H1 (cell line): ENCODE results near the gene PITPNC1. TPM values are rescaled to one million over a fixed set of nuclear protein-coding genes. Genes with fewer than 3 reads are reported as not detected.

Experiments used
- CTCF ChIA-PET: fragments of 300-600 bp; sonication (Branson Sonifier 250); formaldehyde crosslinking; loops from one replicate; lab custom pipeline; 2021; ENCODE audit not compliant: partially characterized antibody; lab: Charles Lee
- POLR2A ChIA-PET: fragments of 300-600 bp; sonication (Branson Sonifier 250); formaldehyde crosslinking; loops from one replicate; lab custom pipeline; 2021; ENCODE audit warnings: inconsistent platforms; ENCODE audit not compliant: partially characterized antibody; lab: Charles Lee
- DNase-seq, 2 experiments: peaks; one replicate each; pipeline versions ENCODE4 v3.0.0 to v3.0.0-alpha.2; 2010 to 2022; ENCODE audit warnings: low spot score in 2 of 2, low read depth in 1 of 2, mixed read lengths in 1 of 2
- FAIRE-seq: peaks from 2 replicates; lab custom pipeline; 2011; peaks lifted over from hg19 to GRCh38; lab: Jason Lieb, UNC
- H2AFZ ChIP-seq: 2 replicates; pipeline ENCODE4 v1.8.1; 2012; ENCODE audit warnings: low read length, inconsistent platforms
- H2AK5ac ChIP-seq: 2 replicates; pipeline ENCODE4 v1.6.1; 2013; ENCODE audit warnings: low read depth, low read length
- H2BK120ac ChIP-seq: replicated peaks from 2 replicates; pipeline ENCODE3; 2013; ENCODE audit warnings: low read depth, low read length, inconsistent platforms
- H2BK12ac ChIP-seq: 2 replicates; pipeline ENCODE4 v1.6.1; 2013; ENCODE audit warnings: low read depth, low read length
- H2BK15ac ChIP-seq: 2 replicates; pipeline ENCODE4 v1.6.1; 2013; ENCODE audit warnings: low read length
- H2BK20ac ChIP-seq: 2 replicates; pipeline ENCODE4 v1.6.1; 2013; ENCODE audit warnings: low read length
- H2BK5ac ChIP-seq: 2 replicates; pipeline ENCODE4 v1.6.1; 2013; ENCODE audit warnings: low read depth, low read length
- H3K14ac ChIP-seq: 2 replicates; pipeline ENCODE4 v1.6.1; 2013; ENCODE audit warnings: inconsistent platforms; ENCODE audit not compliant: insufficient read length
- H3K18ac ChIP-seq: 2 replicates; pipeline ENCODE4 v1.6.1; 2013; ENCODE audit warnings: low read length; ENCODE audit errors: extremely low read depth
- H3K23ac ChIP-seq: 2 replicates; pipeline ENCODE4 v1.6.1; 2013; ENCODE audit warnings: inconsistent platforms; ENCODE audit not compliant: insufficient read length
- H3K23me2 ChIP-seq: 2 replicates; pipeline ENCODE4 v1.6.1; 2013; ENCODE audit warnings: low read depth, low read length
- H3K27ac ChIP-seq: 2 replicates; pipeline ENCODE4 v1.6.1; 2011; ENCODE audit warnings: low read depth, low read length, inconsistent platforms
- H3K27me3 ChIP-seq, 4 experiments: replicated peaks in 1 of 4; 1 replicate in 1 of 4; 2 replicates in 3 of 4; pipeline versions ENCODE4 v1.6.1 to v1.8.1; 2011 to 2013; ENCODE audit warnings: low read length in 3 of 4, mild to moderate bottlenecking in 3 of 4, inconsistent platforms in 2 of 4, mixed read lengths in 2 of 4, moderate library complexity in 1 of 4; ENCODE audit not compliant: control insufficient read depth in 3 of 4, insufficient read depth in 3 of 4; ENCODE audit errors: extremely low read depth in 1 of 4
- H3K36me3 ChIP-seq, 4 experiments: 2 replicates each; pipeline versions ENCODE4 v1.6.1 to v1.8.1; 2011 to 2013; ENCODE audit warnings: mild to moderate bottlenecking in 4 of 4, low read length in 3 of 4, moderate library complexity in 2 of 4, control low read depth in 1 of 4, inconsistent platforms in 1 of 4; ENCODE audit not compliant: insufficient read depth in 4 of 4, control insufficient read depth in 2 of 4
- H3K4ac ChIP-seq: replicated peaks from 2 replicates; pipeline ENCODE3; 2013; ENCODE audit warnings: low read length, low read depth, mixed read lengths, inconsistent platforms; ENCODE audit not compliant: insufficient read length
- H3K4me1 ChIP-seq, 4 experiments: replicated peaks in 1 of 4; 1 replicate in 1 of 4; 2 replicates in 3 of 4; pipeline versions ENCODE4 v1.6.1 to v1.8.1; 2011 to 2013; ENCODE audit warnings: low read length in 3 of 4, inconsistent platforms in 2 of 4, mixed read lengths in 1 of 4; ENCODE audit not compliant: insufficient read depth in 4 of 4, control insufficient read depth in 3 of 4
- H3K4me2 ChIP-seq, 2 experiments: 2 replicates each; pipeline versions ENCODE4 v1.6.1 to v1.8.1; 2011 to 2013; ENCODE audit warnings: low read depth in 2 of 2, low read length in 2 of 2, control low read depth in 1 of 2, inconsistent platforms in 1 of 2, mild to moderate bottlenecking in 1 of 2; ENCODE audit not compliant: insufficient read depth in 1 of 2
- H3K4me3 ChIP-seq, 4 experiments: fragments of 200-600, 300-600 bp in 1 of 4; sonication (generic), shearing (Covaris generic), sonication (Bioruptor Twin) in 1 of 4; 2 replicates each; pipeline versions ENCODE4 v1.5.1 to v1.8.1; 2011 to 2016; ENCODE audit warnings: low read length in 4 of 4, low read depth in 3 of 4, control low read depth in 2 of 4, inconsistent platforms in 2 of 4, mild to moderate bottlenecking in 2 of 4, mixed read lengths in 1 of 4, moderate library complexity in 1 of 4; ENCODE audit not compliant: insufficient read depth in 2 of 4; ENCODE audit errors: extremely low read depth in 1 of 4
- H3K56ac ChIP-seq: replicated peaks from 2 replicates; pipeline ENCODE3; 2013; ENCODE audit warnings: low read depth, mild to moderate bottlenecking, mixed read lengths, low read length, inconsistent platforms; ENCODE audit not compliant: insufficient read length
- H3K79me1 ChIP-seq: 2 replicates; pipeline ENCODE4 v1.6.1; 2013; ENCODE audit warnings: low read depth, low read length, control low read depth
- H3K79me2 ChIP-seq, 2 experiments: 2 replicates each; pipeline versions ENCODE4 v1.6.1 to v1.8.1; 2012 to 2013; ENCODE audit warnings: low read length in 2 of 2, mild to moderate bottlenecking in 2 of 2, inconsistent platforms in 1 of 2; ENCODE audit not compliant: insufficient read depth in 2 of 2, control insufficient read depth in 1 of 2
- H3K9ac ChIP-seq, 4 experiments: replicated peaks in 1 of 4; 1 replicate in 1 of 4; 2 replicates in 3 of 4; pipeline versions ENCODE4 v1.6.1 to v1.8.1; 2011 to 2013; ENCODE audit warnings: low read depth in 3 of 4, low read length in 3 of 4, control low read depth in 2 of 4, mild to moderate bottlenecking in 2 of 4, moderate library complexity in 2 of 4, inconsistent platforms in 1 of 4; ENCODE audit errors: extremely low read depth in 1 of 4
- H3K9me3 ChIP-seq, 2 experiments: 2 replicates each; pipeline versions ENCODE4 v1.6.1 to v1.8.1; 2012 to 2013; ENCODE audit warnings: mild to moderate bottlenecking in 2 of 2, moderate library complexity in 2 of 2, control low read depth in 1 of 2, inconsistent platforms in 1 of 2, low read depth in 1 of 2, low read length in 1 of 2, mixed read lengths in 1 of 2; ENCODE audit not compliant: insufficient read depth in 2 of 2
- H4K20me1 ChIP-seq, 2 experiments: replicated peaks in 1 of 2; 2 replicates each; pipeline versions ENCODE3 to v1.8.1; 2011 to 2013; ENCODE audit warnings: inconsistent platforms in 2 of 2, low read length in 2 of 2, mild to moderate bottlenecking in 1 of 2; ENCODE audit not compliant: insufficient read depth in 2 of 2, control insufficient read depth in 1 of 2
- H4K5ac ChIP-seq: 2 replicates; pipeline ENCODE4 v1.6.1; 2013; ENCODE audit warnings: low read length, low read depth, mixed read lengths, inconsistent platforms; ENCODE audit not compliant: insufficient read length
- H4K8ac ChIP-seq: 2 replicates; pipeline ENCODE4 v1.8.0; 2013; ENCODE audit warnings: mild to moderate bottlenecking, moderate library complexity, low read length, inconsistent platforms; ENCODE audit not compliant: insufficient read depth; ENCODE audit errors: extremely low read depth
- H4K91ac ChIP-seq: replicated peaks from 2 replicates; pipeline ENCODE3; 2013; ENCODE audit warnings: low read length, mixed read lengths, inconsistent platforms; ENCODE audit not compliant: insufficient read length
- CBX8 ChIP-seq: fragments of 300-800, 300-1000 bp; sonication (generic); IDR thresholded peaks from 2 replicates; pipeline ENCODE4 v1.7.1; 2016; ENCODE audit warnings: low read depth, low read length, borderline replicate concordance
- CTBP2 ChIP-seq: IDR thresholded peaks from 2 replicates; pipeline ENCODE4 v1.7.0; 2011; ENCODE audit warnings: borderline replicate concordance, mild to moderate bottlenecking, moderate library complexity, mixed read lengths, low read length; ENCODE audit not compliant: insufficient read depth, insufficient read length
- EP300 ChIP-seq, 2 experiments: IDR thresholded peaks; 1 replicate in 1 of 2; 2 replicates in 1 of 2; pipeline ENCODE4 v1.6.1; 2011 to 2012; ENCODE audit warnings: low read depth in 2 of 2, low read length in 2 of 2, mild to moderate bottlenecking in 2 of 2, borderline replicate concordance in 1 of 2, inconsistent platforms in 1 of 2, moderate library complexity in 1 of 2
- JUN ChIP-seq: IDR thresholded peaks from 2 replicates; pipeline ENCODE4 v1.6.1; 2011; ENCODE audit warnings: low read depth, mild to moderate bottlenecking, improper control_type of control experiment, low read length
- POLR2AphosphoS5 ChIP-seq: IDR thresholded peaks from 2 replicates; pipeline ENCODE4 v1.6.1; 2011; ENCODE audit warnings: low read depth, low read length
- POU5F1 ChIP-seq: IDR thresholded peaks from 2 replicates; pipeline ENCODE4 v1.6.1; 2011; ENCODE audit warnings: low read depth, mild to moderate bottlenecking, low read length, moderate library complexity
- RXRA ChIP-seq: IDR thresholded peaks from 2 replicates; pipeline ENCODE4 v1.6.1; 2011; ENCODE audit warnings: low read depth, mild to moderate bottlenecking, low read length, moderate library complexity; ENCODE audit not compliant: insufficient read depth
- SAP30 ChIP-seq: fragments of 300-600 bp; sonication (generic); IDR thresholded peaks from 2 replicates; pipeline ENCODE4 v1.7.1; 2012; ENCODE audit warnings: low read length, moderate library complexity, mild to moderate bottlenecking, inconsistent platforms; ENCODE audit not compliant: insufficient read depth, insufficient replicate concordance
- SP1 ChIP-seq: IDR thresholded peaks from 2 replicates; pipeline ENCODE4 v1.6.1; 2011; ENCODE audit warnings: low read depth, low read length
- TAF1 ChIP-seq: IDR thresholded peaks from 2 replicates; pipeline ENCODE4 v1.6.1; 2011; ENCODE audit warnings: mild to moderate bottlenecking, low read depth, low read length
- TAF7 ChIP-seq: optimal IDR thresholded peaks from 2 replicates; pipeline ENCODE3; 2011; ENCODE audit warnings: low read depth, mild to moderate bottlenecking, inconsistent platforms, low read length, moderate library complexity, borderline replicate concordance
- WGBS, 2 experiments: shearing (Covaris generic) in 1 of 2; methylation state at CpG; one replicate each; pipeline versions ENCODE4 v1.1.6 to v1.1.7; 2013 to 2015; ENCODE audit warnings: low lambda C conversion rate in 2 of 2, mixed read lengths in 2 of 2, inconsistent platforms in 1 of 2, low coverage in 1 of 2, missing lambda C conversion rate in 1 of 2; ENCODE audit not compliant: insufficient replicate concordance in 2 of 2, insufficient coverage in 1 of 2, insufficient read length in 1 of 2; ENCODE audit errors: extremely low coverage in 1 of 2, missing lambda C conversion rate in 1 of 2; 5-methylcytosine and 5-hydroxymethylcytosine counted together
- polyA plus RNA-seq, 7 experiments: library from polyadenylated mRNA; depleted of rRNA in 3 of 7; stranded (reverse) in 5 of 7; unstranded in 2 of 7; fragments of >200 nt in 5 of 7; fragments of 200-250 nt in 2 of 7; gene quantifications; 1 replicate in 5 of 7; 2 replicates in 1 of 7; 4 replicates in 1 of 7; pipeline versions ENCODE4 v1.2.1 to v1.2.3, GENCODE V29; 2011 to 2013; ENCODE audit warnings: missing spikeins in 2 of 7, mixed read lengths in 2 of 7
- total RNA-seq: library from RNA; stranded (reverse); fragmentation: NEBNext Ultra II Directional; extraction: Animal tissue kit (Norgen Biotek cat#: 25700); gene quantifications from 2 replicates; pipeline ENCODE4 v1.2.1, GENCODE V29; 2021
- TF ChIP-seq, protein P1 (sequence below): IDR thresholded peaks from 2 replicates; pipeline ENCODE4 v1.6.1; 2012; ENCODE audit warnings: inconsistent platforms

Gene PITPNC1
- total and polyA plus RNA-seq, 2 of the 8 experiments (the other 6 are each of a cell fraction or from before 2014, with no cell fraction given): 17.6 to 54.7 TPM

DNA sequence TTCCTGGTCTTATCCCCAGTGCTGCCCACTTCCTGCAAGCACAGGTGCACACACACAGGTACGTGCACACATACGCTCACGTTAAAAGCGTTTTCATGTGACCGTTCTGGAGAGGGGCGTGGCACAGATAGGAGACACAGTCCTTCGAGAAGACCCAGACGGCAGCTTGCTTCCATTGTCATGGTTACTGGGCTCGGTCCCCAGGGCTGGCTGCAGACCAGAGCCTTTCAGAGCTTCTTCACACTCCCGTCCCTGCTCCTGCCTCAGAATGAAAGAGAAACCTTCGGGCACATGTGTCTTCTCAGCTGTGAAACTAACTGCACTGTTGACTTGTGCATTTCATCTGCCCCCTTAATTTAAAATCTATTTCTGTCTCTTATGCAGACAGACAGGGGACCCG, 154.2 kb downstream of the PITPNC1 start:
- H4K91ac ChIP-seq: no peak overlapping the region
- no peak overlapping the region for H2BK15ac ChIP-seq
- H3K9me3 ChIP-seq: no peaks in the 10 kb centered on the region
- ChIA-PET CTCF (interaction anchor here (0.6 to 2.3 kb wide), 7 partner anchors 11 to 269 kb away, joined by 3 to 8 read pairs (median 3); no protein-coding TSS in a partner anchor), POLR2A (interaction anchor here (0.9 to 1.9 kb wide), 3 partner anchors 9 to 15 kb away, joined by 3 to 5 read pairs (median 3); no protein-coding TSS in a partner anchor)
- no peak overlapping the region for H3K4me2 ChIP-seq
- no peak overlapping the region for H2BK5ac ChIP-seq
- H2AFZ ChIP-seq: no peak overlapping the region
- H3K36me3 ChIP-seq: no peaks in the 10 kb centered on the region
- H3K56ac ChIP-seq: no peak overlapping the region
- H4K20me1 ChIP-seq: peaks cover 0 to 2% of the 10 kb centered on the region in 2 experiments
- 0 out of 2 replicates have a peak overlapping the region, but pooled peaks have one; percentile 83 for H2AK5ac ChIP-seq
- TF ChIP-seq SAP30 (no peak), RXRA (no peak), JUN (no peak), TAF1 (no peak), POU5F1 (no peak), POLR2AphosphoS5 (no peak), CTBP2 (no peak), SP1 (no peak), CBX8 (no peak), EP300 (IDR thresholded peaks at IDR 0.05; ENCODE audit: borderline replicate concordance in 1 of 2, low read depth in 2 of 2, low read length in 2 of 2) (no peak), TAF7 (no peak)
- TF ChIP-seq, protein P1, sequence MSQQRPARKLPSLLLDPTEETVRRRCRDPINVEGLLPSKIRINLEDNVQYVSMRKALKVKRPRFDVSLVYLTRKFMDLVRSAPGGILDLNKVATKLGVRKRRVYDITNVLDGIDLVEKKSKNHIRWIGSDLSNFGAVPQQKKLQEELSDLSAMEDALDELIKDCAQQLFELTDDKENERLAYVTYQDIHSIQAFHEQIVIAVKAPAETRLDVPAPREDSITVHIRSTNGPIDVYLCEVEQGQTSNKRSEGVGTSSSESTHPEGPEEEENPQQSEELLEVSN: no peak
- no peak overlapping the region for H2BK20ac ChIP-seq
- FAIRE-seq (no peak), DNase-seq (peak in 1 of 2 experiments; percentile 49)
- H3K23ac ChIP-seq: no peak overlapping the region
- H3K18ac ChIP-seq: no peak overlapping the region
- peaks cover 0 to 11% of the 10 kb centered on the region in 2 experiments; a peak in 3 of 4 replicates for H3K79me2 ChIP-seq
- H4K5ac ChIP-seq: no peak overlapping the region
- H3K27me3 ChIP-seq: no peaks in the 10 kb centered on the region
- no peak overlapping the region for H4K8ac ChIP-seq
- H3K79me1 ChIP-seq: no peaks in the 10 kb centered on the region; the same call in 1 of the 2 replicates
- peaks cover 2 to 9% (median 6%) of the 10 kb centered on the region in 4 experiments for H3K4me1 ChIP-seq
- no peaks in the 10 kb centered on the region for H3K23me2 ChIP-seq
- H2BK12ac ChIP-seq: 0 out of 2 replicates have a peak overlapping the region, but pooled peaks have one; percentile 50
- H3K4ac ChIP-seq: no peak overlapping the region
- H2BK120ac ChIP-seq: no peak overlapping the region
- H3K27ac ChIP-seq: no peak overlapping the region
- H3K9ac ChIP-seq: no peak overlapping the region
- 83% methylated on average over 12 of the region's 12 CpGs; no CpG with 5 or more reads in 1 of the 2 experiments for WGBS, 2 experiments
- H3K4me3 ChIP-seq: no peak overlapping the region
- H3K14ac ChIP-seq: no peak overlapping the region
